SH-SY5Y (cell line): Measurements from ENCODE around the gene HLA-DPB1.

Source experiments
- GATA2 ChIP-seq: IDR thresholded peaks from 2 replicates; pipeline ENCODE4 v1.6.1; 2011; ENCODE audit warnings: mild to moderate bottlenecking, low read depth, low read length
- GATA3 ChIP-seq: IDR thresholded peaks from 2 replicates; pipeline ENCODE4 v1.6.1; 2011; ENCODE audit warnings: low read depth, mild to moderate bottlenecking, low read length, moderate library complexity

- TF ChIP-seq GATA2 (no peak), GATA3 (no peak)
Observed at GRCh38 chr6:33064723-33065122, 11.1 kb upstream of the HLA-DPB1 start.
